ENCODE results near the gene VASH2.
"Not testable (repeated sequence)": the region's sequence is repeated elsewhere in the genome, so short reads cannot be mapped to it uniquely, and the experiment has no call there.

Gene VASH2

DNA sequence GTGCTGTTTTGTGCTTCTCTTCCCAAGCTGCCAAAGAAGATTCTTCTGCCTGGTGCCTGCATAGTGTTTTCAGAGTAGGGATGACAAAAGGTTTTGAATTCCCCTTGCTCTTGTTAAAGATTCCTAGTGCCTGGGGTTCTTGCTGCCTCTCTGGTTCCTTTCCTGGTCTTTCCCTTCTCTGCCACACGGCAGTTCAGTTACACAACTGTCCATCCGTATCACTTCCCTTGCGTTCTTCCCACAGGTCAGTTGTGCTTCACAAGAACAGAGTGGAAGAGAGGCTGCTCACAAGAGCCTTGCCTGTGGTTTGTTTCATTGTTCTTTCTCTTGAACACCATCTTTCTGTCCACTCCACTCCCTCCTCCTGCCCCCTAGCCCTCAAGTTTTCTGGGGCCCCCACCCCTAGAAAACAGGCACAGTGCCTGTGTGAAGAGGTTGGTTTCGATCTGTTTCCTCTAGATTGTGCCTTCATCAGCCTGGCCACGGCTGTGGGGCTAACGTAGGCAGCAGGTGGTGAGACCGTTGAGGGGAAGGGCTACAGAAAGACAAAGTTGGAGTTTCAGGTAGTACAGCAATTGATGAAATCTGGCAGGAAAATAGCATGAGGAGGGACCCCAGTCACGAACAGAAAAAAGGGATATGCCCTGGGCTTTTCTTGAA is 5.8 kb downstream of the VASH2 start:
- CTCF ChIA-PET: no interaction called here
- H3K4me1 Mint-ChIP-seq: no peaks in the 10 kb centered on the region
- H3K36me3 Mint-ChIP-seq: no peaks in the 10 kb centered on the region
- H3K27ac Mint-ChIP-seq: no peak overlapping the region
- H3K9me3 Mint-ChIP-seq: no peaks in the 10 kb centered on the region
- H3K27me3 Mint-ChIP-seq: peaks cover 75% of the 10 kb centered on the region
- no peak overlapping the region for H3K4me3 Mint-ChIP-seq
- no peak for DNase-seq

DNA sequence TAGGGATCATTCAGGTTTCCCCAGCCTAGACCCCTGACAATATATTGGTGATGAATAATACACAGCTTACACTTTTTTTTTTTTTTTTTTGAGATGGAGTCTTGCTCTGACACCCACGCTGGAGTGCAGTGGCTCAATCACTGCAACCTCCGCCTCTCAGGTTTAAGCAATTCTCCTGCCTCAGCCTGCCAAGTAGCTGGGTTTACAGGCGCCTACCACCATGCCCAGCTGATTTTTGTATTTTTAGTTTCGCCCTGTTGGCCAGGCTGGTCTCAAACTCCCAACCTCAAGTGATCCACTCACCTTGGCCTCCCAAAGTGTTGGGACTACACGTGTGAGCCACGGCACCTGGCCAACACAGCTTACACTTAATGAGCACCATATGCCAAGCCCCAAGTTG is 7.2 kb downstream of the VASH2 start:
- H3K9me3 Mint-ChIP-seq: no peaks in the 10 kb centered on the region
- H3K27ac Mint-ChIP-seq: no peak overlapping the region
- peaks cover 65% of the 10 kb centered on the region for H3K27me3 Mint-ChIP-seq
- DNase-seq: no peak
- H3K4me1 Mint-ChIP-seq: no peaks in the 10 kb centered on the region
- no peak overlapping the region for H3K4me3 Mint-ChIP-seq
- CTCF ChIA-PET: interaction anchor here (0.6 to 1.4 kb wide), 2 partner anchors 10 to 113 kb away, joined by 3 to 4 read pairs; no protein-coding TSS in a partner anchor
- H3K36me3 Mint-ChIP-seq: no peaks in the 10 kb centered on the region

DNA sequence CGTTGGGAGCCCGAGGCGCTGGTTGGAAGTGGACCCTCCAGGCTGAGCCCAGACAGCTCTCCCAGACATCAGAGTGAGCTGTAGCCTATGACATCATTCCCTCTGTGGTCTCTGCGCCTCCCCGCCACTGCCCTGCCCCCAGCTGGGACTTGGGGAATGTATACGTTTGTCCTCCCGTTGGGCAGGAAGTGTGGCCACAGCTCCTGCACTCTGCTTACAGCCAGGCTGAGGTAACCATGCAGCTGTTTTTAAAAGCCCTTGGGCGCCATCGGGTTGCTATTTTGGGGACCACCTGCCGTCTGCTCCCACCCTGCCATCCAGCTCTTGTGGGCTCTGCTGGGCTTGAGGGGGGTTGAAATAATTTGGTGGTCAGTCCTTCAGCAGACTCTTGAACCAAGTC is 7.8 kb downstream of the VASH2 start:
- DNase-seq: no peak
- Mint-ChIP-seq H3K4me1 (no peaks in the 10 kb centered on the region), H3K27ac (no peak overlapping the region), H3K36me3 (no peaks in the 10 kb centered on the region), H3K4me3 (no peak overlapping the region), H3K27me3 (peaks cover 59% of the 10 kb centered on the region), H3K9me3 (no peaks in the 10 kb centered on the region)
- CTCF ChIA-PET: interaction anchor here (1.4 kb wide), 1 partner anchor 9 kb away, joined by 4 read pairs; no protein-coding TSS in a partner anchor

DNA sequence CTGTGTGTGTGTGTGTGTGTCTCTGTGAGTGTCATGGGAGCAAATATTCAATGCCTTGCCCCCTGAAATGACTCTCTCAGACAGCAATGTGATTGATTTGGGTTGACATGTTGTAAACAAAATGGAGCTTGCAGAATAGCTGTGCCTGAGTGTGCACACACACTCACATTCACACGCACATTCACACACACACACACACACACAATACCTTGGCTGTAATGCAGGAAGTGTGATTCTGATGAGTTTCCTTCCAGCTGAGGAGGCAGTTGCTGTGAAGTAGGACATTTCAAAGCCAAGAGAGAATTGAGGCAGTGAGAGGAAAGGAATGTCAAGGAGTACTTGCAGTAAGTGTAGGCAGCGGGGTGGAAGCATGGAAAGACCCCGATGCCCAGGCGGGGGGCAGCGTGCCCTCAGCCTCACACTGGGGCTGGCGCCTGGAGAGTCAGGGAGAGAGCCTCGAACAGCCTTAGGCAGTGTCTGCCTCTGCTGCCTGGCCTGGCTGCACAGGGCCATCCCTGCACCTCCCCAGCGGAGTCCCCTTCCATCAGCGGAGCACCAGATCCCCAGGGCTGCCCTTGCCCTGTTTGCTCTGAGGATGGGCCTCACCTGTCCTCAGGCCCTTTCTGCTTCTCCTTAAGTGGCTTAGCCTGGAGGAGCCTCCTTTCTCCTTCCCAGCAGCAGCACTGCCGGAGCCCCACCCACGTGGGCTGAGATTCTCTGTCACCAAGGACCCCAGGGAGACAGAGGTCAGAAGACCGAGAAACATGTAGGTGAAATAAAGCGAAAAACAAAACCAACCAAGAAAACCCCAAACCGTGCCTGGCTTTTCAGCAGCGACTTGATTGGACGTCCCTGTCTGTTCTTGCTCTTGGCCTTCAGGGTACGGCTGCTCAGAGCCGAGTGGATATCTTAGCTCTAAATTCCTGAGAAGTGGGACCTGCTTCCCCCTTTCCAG is 9.2 kb downstream of the VASH2 start:
- H3K36me3 Mint-ChIP-seq: no peaks in the 10 kb centered on the region
- CTCF ChIA-PET: interaction anchor here (0.7 kb wide), 1 partner anchor 14 kb away, joined by 3 read pairs; no protein-coding TSS in a partner anchor
- DNase-seq: no peak
- peaks cover 50% of the 10 kb centered on the region for H3K27me3 Mint-ChIP-seq
- H3K4me1 Mint-ChIP-seq: no peaks in the 10 kb centered on the region
- H3K27ac Mint-ChIP-seq: no peak overlapping the region
- no peaks in the 10 kb centered on the region for H3K9me3 Mint-ChIP-seq
- no peak overlapping the region for H3K4me3 Mint-ChIP-seq

DNA sequence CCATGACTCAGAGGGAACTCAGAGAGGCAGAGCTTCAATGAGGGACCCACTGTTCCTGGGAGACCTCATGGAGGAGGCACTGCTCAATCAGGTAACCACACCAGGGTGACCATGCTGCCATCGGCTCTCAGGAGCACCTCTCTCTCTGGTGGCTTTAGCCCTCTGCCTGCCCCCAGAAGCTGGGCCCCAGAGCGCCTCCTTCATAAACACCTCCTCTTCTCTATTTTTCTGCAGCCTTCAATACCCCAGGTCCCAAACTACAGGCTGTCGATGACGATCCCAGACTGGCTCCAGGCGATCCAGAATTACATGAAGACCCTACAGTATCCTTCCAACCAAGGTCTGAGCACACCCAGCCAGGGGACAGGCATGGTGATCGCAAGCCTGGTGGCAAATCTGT is 10.6 kb downstream of the VASH2 start:
- no peak overlapping the region for H3K4me3 Mint-ChIP-seq
- CTCF ChIA-PET: interaction anchor here (1.2 kb wide), 1 partner anchor 11 kb away, joined by 3 read pairs; the partner anchor contains the start of gene VASH2
- H3K27ac Mint-ChIP-seq: no peak overlapping the region
- no peak for DNase-seq
- no peaks in the 10 kb centered on the region for H3K36me3 Mint-ChIP-seq
- H3K9me3 Mint-ChIP-seq: no peaks in the 10 kb centered on the region
- H3K27me3 Mint-ChIP-seq: peaks cover 43% of the 10 kb centered on the region
- no peaks in the 10 kb centered on the region for H3K4me1 Mint-ChIP-seq

DNA sequence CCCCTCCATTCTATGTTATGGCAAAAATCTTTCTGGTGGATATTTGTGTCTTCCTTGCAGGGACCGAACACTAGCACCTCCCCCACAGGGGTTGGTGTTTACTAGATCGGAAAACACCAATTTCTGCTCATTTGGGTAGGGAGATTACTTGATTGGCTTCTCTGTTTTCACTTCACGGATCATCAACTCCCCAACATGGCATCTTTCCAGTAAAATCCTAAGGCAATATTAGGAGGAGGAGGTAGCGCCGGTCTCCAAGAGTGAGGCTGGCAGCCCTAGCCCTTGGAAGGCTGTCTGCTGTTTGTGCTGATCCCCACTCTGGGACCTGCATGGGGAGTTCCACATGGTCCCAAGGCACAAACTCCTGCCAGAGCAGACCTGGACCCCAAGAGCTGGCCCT is 12.2 kb downstream of the VASH2 start:
- Mint-ChIP-seq H3K36me3 (no peaks in the 10 kb centered on the region), H3K27me3 (peaks cover 41% of the 10 kb centered on the region), H3K9me3 (no peaks in the 10 kb centered on the region), H3K27ac (no peak overlapping the region), H3K4me1 (no peaks in the 10 kb centered on the region), H3K4me3 (no peak overlapping the region)
- CTCF ChIA-PET: no interaction called here
- DNase-seq: no peak

DNA sequence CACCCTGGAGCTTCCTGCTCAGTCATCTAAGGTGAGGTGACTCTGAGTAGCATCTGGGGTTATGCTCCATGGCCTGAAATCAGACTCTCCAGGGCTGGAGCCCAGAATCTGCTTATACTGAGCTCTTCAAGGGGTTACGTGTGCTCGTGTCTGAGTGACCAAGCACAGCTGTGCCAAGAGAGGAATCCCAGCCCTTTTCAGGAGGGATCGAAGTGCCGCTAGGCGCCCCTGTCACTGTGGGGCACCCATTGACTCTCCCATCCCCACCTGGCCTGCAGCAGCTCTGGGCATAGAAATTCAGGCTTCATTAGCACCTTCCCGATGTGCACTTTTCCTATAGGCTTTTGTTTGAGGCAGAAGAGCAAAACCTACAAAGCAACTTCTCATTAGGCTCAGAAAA is 13.8 kb downstream of the VASH2 start:
- CTCF ChIA-PET: interaction anchor here (0.9 kb wide), 1 partner anchor 31 kb away, joined by 3 read pairs; no protein-coding TSS in a partner anchor
- no peaks in the 10 kb centered on the region for H3K4me1 Mint-ChIP-seq
- no peak overlapping the region for H3K4me3 Mint-ChIP-seq
- DNase-seq: no peak
- H3K36me3 Mint-ChIP-seq: no peaks in the 10 kb centered on the region
- H3K9me3 Mint-ChIP-seq: no peaks in the 10 kb centered on the region
- H3K27ac Mint-ChIP-seq: no peak overlapping the region
- H3K27me3 Mint-ChIP-seq: peaks cover 52% of the 10 kb centered on the region

DNA sequence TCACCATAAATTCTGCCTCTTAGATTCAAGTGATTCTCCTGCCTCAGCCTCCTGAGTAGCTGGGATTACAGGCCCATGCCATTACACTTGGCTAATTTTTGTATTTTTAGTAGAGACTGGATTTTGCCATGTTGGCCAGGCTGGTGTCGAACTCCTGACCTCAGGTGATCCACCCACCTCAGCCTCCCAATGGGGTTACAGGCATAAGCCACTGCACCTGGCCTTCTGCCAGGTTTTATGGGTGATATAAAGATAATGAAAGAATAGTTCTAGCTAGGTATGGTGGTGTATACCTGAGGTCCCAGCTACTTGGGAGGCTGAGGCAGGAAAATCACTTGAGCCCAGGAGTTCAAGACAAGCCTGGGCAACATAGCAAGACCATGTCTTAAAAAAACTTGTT is 14.7 kb downstream of the VASH2 start:
- not testable (repeated sequence) for H3K9me3 Mint-ChIP-seq, H3K27ac Mint-ChIP-seq, H3K36me3 Mint-ChIP-seq, H3K4me1 Mint-ChIP-seq, DNase-seq, H3K4me3 Mint-ChIP-seq
- CTCF ChIA-PET: interaction anchor here (0.9 kb wide), 1 partner anchor 30 kb away, joined by 3 read pairs; no protein-coding TSS in a partner anchor
- peaks cover 52% of the 10 kb centered on the region for H3K27me3 Mint-ChIP-seq

DNA sequence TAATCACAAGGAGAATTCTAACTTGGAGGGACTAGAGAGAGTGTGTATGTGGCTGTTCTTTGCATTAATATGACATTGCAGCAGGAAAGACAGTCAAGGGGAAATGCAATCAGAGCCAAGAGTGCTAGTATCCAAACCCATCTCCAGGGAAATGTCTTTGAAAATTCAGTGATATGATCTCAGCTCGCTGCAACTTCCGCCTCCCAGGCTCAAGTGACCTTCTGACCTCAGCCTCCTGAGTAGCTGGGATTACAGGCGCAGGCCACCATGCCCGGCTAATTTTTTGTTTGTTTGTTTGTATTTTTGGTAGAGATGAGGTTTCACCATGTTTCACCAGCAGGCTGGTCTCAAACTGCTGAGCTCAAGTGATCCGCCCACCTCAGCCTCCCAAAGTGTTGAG is 16.3 kb downstream of the VASH2 start:
- Mint-ChIP-seq H3K9me3 (no peaks in the 10 kb centered on the region), H3K27me3 (peaks cover 39% of the 10 kb centered on the region), H3K36me3 (no peaks in the 10 kb centered on the region), H3K4me3 (no peak overlapping the region), H3K4me1 (no peaks in the 10 kb centered on the region), H3K27ac (no peak overlapping the region)
- DNase-seq: no peak
- CTCF ChIA-PET: interaction anchor here (1.1 to 2.3 kb wide), 2 partner anchors 12 to 18 kb away, joined by 3 to 11 read pairs; no protein-coding TSS in a partner anchor

DNA sequence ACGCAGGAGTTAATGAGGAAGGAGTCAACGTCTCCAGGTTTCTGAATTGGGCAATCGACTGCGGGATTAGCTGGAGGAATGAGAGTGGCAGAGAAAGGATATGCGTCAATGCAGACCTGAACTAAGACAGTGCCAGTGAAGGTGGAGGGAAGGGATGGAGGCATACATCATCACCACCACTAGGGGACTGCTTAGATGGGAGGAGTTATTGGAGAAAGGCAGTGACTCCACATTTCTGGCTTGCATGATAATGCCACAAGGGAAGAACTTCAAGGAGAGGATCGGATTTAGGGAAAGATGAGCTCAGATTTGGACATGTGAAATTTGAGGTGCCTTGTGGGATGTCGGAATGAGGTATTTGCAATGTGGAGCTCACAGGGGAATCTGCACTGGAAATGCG is 17.5 kb downstream of the VASH2 start:
- Mint-ChIP-seq H3K9me3 (no peaks in the 10 kb centered on the region), H3K4me3 (no peak overlapping the region), H3K36me3 (no peaks in the 10 kb centered on the region), H3K4me1 (no peaks in the 10 kb centered on the region), H3K27ac (no peak overlapping the region), H3K27me3 (peaks cover 39% of the 10 kb centered on the region)
- DNase-seq: no peak
- CTCF ChIA-PET: interaction anchor here (0.8 to 2.3 kb wide), 6 partner anchors 9 to 17 kb away, joined by 3 to 11 read pairs (median 4); no protein-coding TSS in a partner anchor

DNA sequence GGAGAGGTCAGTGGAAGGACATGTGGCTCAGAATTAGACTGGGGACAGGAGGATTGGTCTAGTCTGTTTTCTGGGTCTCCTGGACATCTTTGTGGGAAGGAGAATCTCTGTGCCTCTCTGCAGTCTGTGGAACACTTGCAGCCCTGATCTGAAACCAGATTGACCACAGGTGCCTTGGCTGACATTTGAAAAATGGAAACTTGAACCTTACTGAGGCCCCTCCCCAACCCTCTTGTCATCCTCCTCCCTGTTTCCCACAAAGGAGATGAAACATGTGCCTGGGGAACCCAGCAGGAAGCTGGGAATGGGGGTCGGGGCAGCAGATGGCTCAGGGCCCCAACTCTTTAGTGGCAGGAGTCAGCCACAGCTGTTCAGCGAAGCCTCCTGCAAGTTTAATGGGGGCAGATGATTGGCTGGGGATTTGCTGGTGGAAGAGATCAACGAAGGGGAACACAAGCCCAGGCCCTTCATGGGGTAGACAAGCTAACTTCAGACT is 18.1 kb downstream of the VASH2 start:
- Mint-ChIP-seq H3K27ac (no peak overlapping the region), H3K4me3 (no peak overlapping the region), H3K9me3 (no peaks in the 10 kb centered on the region), H3K36me3 (no peaks in the 10 kb centered on the region), H3K4me1 (no peaks in the 10 kb centered on the region), H3K27me3 (peaks cover 38% of the 10 kb centered on the region)
- DNase-seq: no peak
- CTCF ChIA-PET: interaction anchor here (1.3 to 2.3 kb wide), 3 partner anchors 10 to 14 kb away, joined by 4 to 11 read pairs (median 7); no protein-coding TSS in a partner anchor

DNA sequence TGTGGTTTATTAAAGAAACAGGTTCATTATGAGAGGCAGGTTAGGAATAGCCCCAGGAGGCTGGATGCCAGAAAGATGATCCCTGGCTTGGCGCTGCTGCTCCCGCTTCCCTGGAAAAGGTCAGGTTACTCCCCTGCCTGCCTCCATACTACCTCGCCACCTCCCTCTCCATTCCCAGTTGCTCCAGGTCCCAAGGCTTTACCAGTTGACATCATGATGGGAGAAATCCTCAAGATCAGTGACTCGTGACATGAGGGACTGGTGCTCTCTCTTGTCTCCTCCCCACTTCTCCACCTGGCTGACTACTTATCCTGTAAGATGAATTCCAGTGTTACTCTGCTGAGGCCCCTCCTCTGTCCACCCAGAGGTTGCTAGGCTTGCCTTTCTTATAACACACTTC is 19.7 kb downstream of the VASH2 start:
- no peaks in the 10 kb centered on the region for H3K9me3 Mint-ChIP-seq
- H3K27ac Mint-ChIP-seq: no peak overlapping the region
- CTCF ChIA-PET: no interaction called here
- peaks cover 35% of the 10 kb centered on the region for H3K27me3 Mint-ChIP-seq
- H3K4me3 Mint-ChIP-seq: no peak overlapping the region
- H3K4me1 Mint-ChIP-seq: no peaks in the 10 kb centered on the region
- DNase-seq: no peak
- no peaks in the 10 kb centered on the region for H3K36me3 Mint-ChIP-seq

DNA sequence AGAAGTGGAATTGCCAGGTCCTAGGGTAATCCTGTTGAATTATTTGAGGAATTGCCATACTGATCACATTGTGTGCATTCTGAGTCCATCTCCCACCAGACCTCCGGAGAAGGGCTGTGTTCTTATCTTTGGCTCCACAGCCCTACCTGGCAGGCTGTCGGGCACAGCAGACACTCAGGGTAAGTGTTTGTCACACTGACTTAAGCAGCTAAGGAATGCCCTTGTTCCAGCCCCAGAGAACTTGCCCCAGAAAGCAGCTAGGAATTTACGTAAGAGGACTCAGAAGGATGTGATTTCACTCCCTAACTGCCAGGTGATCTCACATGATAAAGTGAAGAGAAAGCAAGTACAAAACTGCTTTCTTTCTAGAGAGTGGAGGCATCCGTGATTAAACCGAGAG is 21.0 kb downstream of the VASH2 start:
- no peaks in the 10 kb centered on the region for H3K9me3 Mint-ChIP-seq
- DNase-seq: no peak
- no peaks in the 10 kb centered on the region for H3K4me1 Mint-ChIP-seq
- no peak overlapping the region for H3K4me3 Mint-ChIP-seq
- H3K36me3 Mint-ChIP-seq: no peaks in the 10 kb centered on the region
- CTCF ChIA-PET: no interaction called here
- peaks cover 31% of the 10 kb centered on the region for H3K27me3 Mint-ChIP-seq
- no peak overlapping the region for H3K27ac Mint-ChIP-seq

DNA sequence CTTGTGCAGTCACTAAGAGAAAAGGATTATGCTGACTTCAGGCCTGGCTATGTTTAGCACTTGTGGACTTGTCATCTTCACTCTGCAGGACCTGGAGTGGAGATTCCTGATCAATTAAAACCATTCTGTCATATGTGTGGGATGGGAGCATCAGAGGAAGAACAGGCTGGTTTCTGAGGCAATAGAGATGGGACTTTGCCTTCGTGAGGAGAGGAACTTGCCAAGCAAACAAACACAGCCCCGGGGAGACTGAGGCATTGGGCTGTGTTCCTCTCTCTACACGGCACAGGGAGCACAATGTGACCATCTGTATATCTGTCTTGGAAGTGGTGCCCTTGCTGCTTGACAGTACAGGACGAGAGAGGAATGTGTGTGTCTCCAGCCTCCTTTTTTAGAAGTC is 23.1 kb downstream of the VASH2 start:
- Mint-ChIP-seq H3K4me3 (no peak overlapping the region), H3K4me1 (no peaks in the 10 kb centered on the region), H3K9me3 (no peaks in the 10 kb centered on the region), H3K36me3 (no peaks in the 10 kb centered on the region), H3K27ac (no peak overlapping the region), H3K27me3 (peaks cover 14% of the 10 kb centered on the region)
- CTCF ChIA-PET: interaction anchor here (1.2 kb wide), 1 partner anchor 496 kb away, joined by 3 read pairs; no protein-coding TSS in a partner anchor
- DNase-seq: no peak
